Psoas muscle (tissue), 8 donors: ENCODE data around the gene PLXNA4. TPM values are rescaled to one million over a fixed set of nuclear protein-coding genes. Genes with fewer than 3 reads are reported as not detected.

Source experiments
- ATAC-seq, 4 donors: fragments of 200-7000 bp; cut with Tn5 transposase; one replicate each; pipeline ENCODE4 v1.9.1; 2020; ENCODE audit warnings: moderate library complexity in 3 of 4, mild to moderate bottlenecking in 2 of 4
- DNase-seq, 2 donors: peaks; one replicate each; pipeline ENCODE4 v3.0.0-alpha.2; 2020
- H3K27ac ChIP-seq: fragments of 200-600 bp; one replicate; pipeline ENCODE4 v1.8.0; 2022
- H3K27me3 ChIP-seq, 3 donors: fragments of 200-600 bp in 1 of 3; one replicate each; pipeline versions ENCODE4 v1.6.1 to v1.8.0; 2013 to 2022; ENCODE audit warnings: low read length in 2 of 3, mild to moderate bottlenecking in 2 of 3, moderate library complexity in 1 of 3; ENCODE audit not compliant: insufficient read depth in 3 of 3
- H3K36me3 ChIP-seq, 2 donors: fragments of 200-600 bp in 1 of 2; one replicate each; pipeline versions ENCODE4 v1.6.1 to v1.8.0; 2013 to 2022; ENCODE audit warnings: low read depth in 1 of 2, mild to moderate bottlenecking in 1 of 2, moderate library complexity in 1 of 2; ENCODE audit not compliant: insufficient read depth in 1 of 2
- H3K4me1 ChIP-seq: fragments of 200-600 bp; one replicate; pipeline ENCODE4 v1.8.0; 2022
- H3K4me3 ChIP-seq: fragments of 200-600 bp; one replicate; pipeline ENCODE4 v1.8.0; 2022; ENCODE audit warnings: mild to moderate bottlenecking
- H3K9me3 ChIP-seq: fragments of 200-600 bp; one replicate; pipeline ENCODE4 v1.8.0; 2022
- WGBS, 3 donors: extraction: QIAGEN DNeasy Blood & Tissue Kit; methylation state at CpG; one replicate each; pipeline versions ENCODE4 v1.1.6 to v1.1.7; 2013; 5-methylcytosine and 5-hydroxymethylcytosine counted together
- intact Hi-C, 2 donors: fragments of 100-400 bp; cut with DNase I; formaldehyde crosslinking; loops; one replicate each; pipeline versions ENCODE4 v1.11.0 to v1.14.2; 2022
- polyA plus RNA-seq, 3 donors: library from polyadenylated mRNA; stranded (reverse); fragments of 200-250 nt; gene quantifications; one replicate each; pipeline ENCODE4 v1.2.3, GENCODE V29; 2013
- total RNA-seq, 4 donors: library from RNA; stranded (reverse); fragmentation: NEBNext Ultra II Directional in 2 of 4; extraction: Animal tissue kit (Norgen Biotek cat#: 25700) in 2 of 4; gene quantifications; one replicate each; pipeline versions ENCODE4 v1.2.1 to v1.2.4, GENCODE V29; 2021 to 2023
- TF ChIP-seq, protein P1 (sequence below): fragments of 200-600 bp; IDR thresholded peaks from one replicate; pipeline ENCODE4 v1.8.0; 2022; ENCODE audit warnings: antibody characterized with exemption
- donor health status: healthy with polysubstance abuse.
- donor health status: DM: no; HTN: no; CAD: no; lungs with moderate emphysema.
- donor health status: Bipolar disorder and iron deficiency.
- donor health status: healthy.
- donor health status: DM: yes; HTN: yes; CAD: no.
- donor health status: DM: no; HTN: no; CAD: no.
- donor health status: DM: no; HTN: no; CAD: no.
- donor health status: DM: yes; HTN: yes; CAD: no.

The PLXNA4 gene
- total and polyA plus RNA-seq, 7 donors: 0.15 to 2.5 (median 0.88) TPM

DNA sequence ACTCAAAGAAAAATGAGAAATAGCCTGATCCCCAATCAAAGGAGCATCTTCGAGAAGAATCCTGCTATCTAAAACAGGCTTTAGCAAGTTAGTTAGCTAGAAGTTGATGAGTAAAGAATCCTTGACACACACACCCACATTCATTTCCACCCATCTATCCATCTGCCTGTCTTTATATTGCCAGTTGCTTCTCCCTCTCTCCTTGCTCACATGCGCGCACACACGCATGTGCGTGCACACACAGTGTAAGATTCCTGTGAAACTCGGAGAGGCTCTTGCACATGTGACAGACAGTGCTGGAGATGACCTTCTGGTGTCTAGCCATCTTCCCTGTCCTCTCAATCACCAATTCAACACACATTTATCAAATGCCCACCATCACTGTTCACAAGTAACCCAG, 393.3 kb downstream of the PLXNA4 start:
- H3K27ac ChIP-seq: no peak overlapping the region
- ATAC-seq: no peak
- 95 to 96% (median 96%) methylated on average over 6 of the region's 6 CpGs for WGBS, 3 donors

DNA sequence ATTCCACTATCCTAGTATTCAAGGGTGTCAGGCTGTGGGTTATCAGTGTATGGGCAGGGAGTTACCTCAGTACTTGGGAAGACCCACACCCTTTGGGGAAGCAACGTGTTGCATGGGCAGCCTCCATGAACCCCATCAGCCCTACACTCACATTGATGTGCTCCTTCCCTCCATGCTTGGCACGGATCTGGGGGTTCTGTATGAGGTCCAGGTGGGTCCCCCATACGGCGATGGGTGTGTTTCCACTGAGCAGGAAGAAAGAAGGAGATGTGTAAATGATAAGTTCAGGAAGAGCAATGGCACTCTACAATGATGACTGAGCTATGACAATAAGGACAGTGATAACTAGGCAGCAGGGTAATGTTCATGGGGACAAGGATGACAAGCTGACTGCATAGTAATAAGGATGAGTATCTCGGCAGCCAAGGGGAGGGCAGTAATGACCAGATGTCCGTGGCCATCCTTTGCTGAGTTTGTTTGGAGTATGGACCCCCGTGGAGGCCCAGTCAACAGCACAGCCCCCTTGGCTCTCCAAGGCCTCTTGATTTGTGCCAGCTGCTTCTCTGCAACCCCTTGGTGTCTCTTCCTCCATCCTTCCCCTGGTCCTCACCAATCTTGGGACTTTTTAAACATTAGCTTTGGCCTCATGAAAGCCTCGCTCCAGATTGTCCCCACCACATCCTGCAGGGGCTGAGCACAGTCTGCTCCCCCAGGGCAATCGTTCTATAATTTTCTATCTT, 394.2 kb downstream of the PLXNA4 start:
- Histone ChIP-seq H3K9me3 (peaks cover 6% of the 10 kb centered on the region), H3K36me3 (no peaks in the 10 kb centered on the region), H3K27ac (no peak overlapping the region), H3K27me3 (no peaks in the 10 kb centered on the region), H3K4me1 (no peaks in the 10 kb centered on the region), H3K4me3 (no peak overlapping the region)
- ATAC-seq (no peak), DNase-seq (no peak)
- intact Hi-C loops: no loop called here
- WGBS, 3 donors: 80 to 90% (median 82%) methylated on average over 9 of the region's 9 CpGs
- TF ChIP-seq, protein P1, sequence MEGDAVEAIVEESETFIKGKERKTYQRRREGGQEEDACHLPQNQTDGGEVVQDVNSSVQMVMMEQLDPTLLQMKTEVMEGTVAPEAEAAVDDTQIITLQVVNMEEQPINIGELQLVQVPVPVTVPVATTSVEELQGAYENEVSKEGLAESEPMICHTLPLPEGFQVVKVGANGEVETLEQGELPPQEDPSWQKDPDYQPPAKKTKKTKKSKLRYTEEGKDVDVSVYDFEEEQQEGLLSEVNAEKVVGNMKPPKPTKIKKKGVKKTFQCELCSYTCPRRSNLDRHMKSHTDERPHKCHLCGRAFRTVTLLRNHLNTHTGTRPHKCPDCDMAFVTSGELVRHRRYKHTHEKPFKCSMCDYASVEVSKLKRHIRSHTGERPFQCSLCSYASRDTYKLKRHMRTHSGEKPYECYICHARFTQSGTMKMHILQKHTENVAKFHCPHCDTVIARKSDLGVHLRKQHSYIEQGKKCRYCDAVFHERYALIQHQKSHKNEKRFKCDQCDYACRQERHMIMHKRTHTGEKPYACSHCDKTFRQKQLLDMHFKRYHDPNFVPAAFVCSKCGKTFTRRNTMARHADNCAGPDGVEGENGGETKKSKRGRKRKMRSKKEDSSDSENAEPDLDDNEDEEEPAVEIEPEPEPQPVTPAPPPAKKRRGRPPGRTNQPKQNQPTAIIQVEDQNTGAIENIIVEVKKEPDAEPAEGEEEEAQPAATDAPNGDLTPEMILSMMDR: no peak

More for the DNA sequence above, 393.3 kb downstream of the PLXNA4 start:
- no peak overlapping the region for H3K4me3 ChIP-seq
- intact Hi-C loops: no loop called here
- no peak for DNase-seq
- peaks cover 10% of the 10 kb centered on the region for H3K9me3 ChIP-seq
- TF ChIP-seq, protein P1: no peak
- no peaks in the 10 kb centered on the region for H3K4me1 ChIP-seq
- no peaks in the 10 kb centered on the region for H3K27me3 ChIP-seq
- H3K36me3 ChIP-seq: no peaks in the 10 kb centered on the region

DNA sequence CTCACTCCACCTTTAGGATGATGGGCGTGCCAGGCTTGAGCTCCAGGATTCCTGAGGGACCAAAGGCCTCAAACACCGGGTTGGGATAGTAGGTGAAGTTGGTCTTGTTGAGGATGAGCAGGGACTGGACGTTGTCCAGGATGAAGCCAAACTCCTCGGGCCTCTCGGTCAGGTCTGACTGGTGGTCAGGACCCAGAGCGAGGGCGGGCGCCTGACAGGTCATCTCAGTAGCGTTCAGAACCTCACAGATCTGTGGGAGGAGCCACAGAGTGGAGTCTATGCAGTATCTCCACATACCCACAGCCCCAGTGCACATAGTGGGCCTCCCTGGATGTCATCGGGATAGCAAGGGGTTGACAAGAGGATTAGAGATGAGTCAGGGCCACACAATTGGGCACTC, 394.9 kb downstream of the PLXNA4 start:
- Histone ChIP-seq H3K27me3 (no peaks in the 10 kb centered on the region), H3K36me3 (no peaks in the 10 kb centered on the region), H3K4me1 (no peaks in the 10 kb centered on the region), H3K9me3 (no peaks in the 10 kb centered on the region), H3K27ac (no peak overlapping the region), H3K4me3 (no peak overlapping the region)
- ATAC-seq (no peak), DNase-seq (no peak)
- TF ChIP-seq, protein P1: no peak
- 91 to 92% (median 92%) methylated on average over 10 of the region's 10 CpGs for WGBS, 3 donors
- intact Hi-C loops: no loop called here

DNA sequence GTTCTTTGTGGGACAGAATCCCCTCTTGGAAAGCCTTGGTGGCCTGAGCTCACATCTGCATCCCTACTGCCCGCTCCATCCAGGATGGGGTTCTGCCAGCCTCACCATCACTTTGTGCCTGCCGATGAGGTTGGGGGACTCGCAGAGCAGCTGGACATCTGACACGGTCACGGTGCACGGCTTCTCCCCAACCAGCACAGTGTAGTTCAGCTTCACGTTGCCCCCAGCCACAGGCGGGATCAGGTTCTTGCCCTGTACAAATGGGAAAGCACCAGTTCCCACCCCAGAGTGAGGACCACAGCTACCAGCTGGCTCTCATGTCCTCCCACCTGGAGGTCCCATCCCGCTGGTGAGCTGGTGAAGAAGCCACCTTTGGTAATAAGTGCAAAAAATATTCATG, 395.8 kb downstream of the PLXNA4 start:
- Histone ChIP-seq H3K36me3 (no peaks in the 10 kb centered on the region), H3K27ac (no peak overlapping the region), H3K27me3 (no peaks in the 10 kb centered on the region), H3K4me3 (no peak overlapping the region), H3K4me1 (no peaks in the 10 kb centered on the region), H3K9me3 (no peaks in the 10 kb centered on the region)
- 79 to 85% (median 80%) methylated on average over 9 of the region's 9 CpGs for WGBS, 3 donors
- intact Hi-C loops: no loop called here
- ATAC-seq (no peak), DNase-seq (no peak)
- TF ChIP-seq, protein P1: no peak

DNA sequence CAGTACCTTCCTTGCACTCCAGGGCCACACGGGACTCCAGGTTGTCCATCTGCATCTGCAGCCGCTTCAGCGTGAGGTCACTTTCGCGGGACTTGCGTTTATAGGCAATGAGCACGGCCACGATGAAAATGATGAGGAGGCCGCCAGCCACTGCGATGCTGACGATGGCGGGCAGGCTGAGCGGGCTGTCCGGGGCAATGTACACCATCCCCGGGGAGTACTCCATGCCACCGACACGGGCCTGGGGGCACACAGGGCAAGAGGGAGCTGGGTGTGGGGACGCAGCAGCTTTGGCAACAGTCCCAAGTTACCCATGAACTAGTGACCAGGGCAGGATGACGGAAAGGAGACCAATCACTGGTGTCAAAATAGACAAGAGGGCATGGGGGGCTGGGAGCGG, 396.6 kb downstream of the PLXNA4 start:
- ATAC-seq: no peak
- 92 to 95% (median 94%) methylated on average over 19 to 20 of the region's 20 CpGs for whole genome bisulfite sequencing, 3 donors
- intact Hi-C loops: no loop called here

More for the DNA sequence above, 396.6 kb downstream of the PLXNA4 start:
- TF ChIP-seq, protein P1: no peak
- no peaks in the 10 kb centered on the region for H3K9me3 ChIP-seq
- no peaks in the 10 kb centered on the region for H3K27me3 ChIP-seq
- H3K36me3 ChIP-seq: no peaks in the 10 kb centered on the region
- DNase-seq: no peak
- H3K27ac ChIP-seq: no peak overlapping the region
- H3K4me1 ChIP-seq: no peaks in the 10 kb centered on the region
- no peak overlapping the region for H3K4me3 ChIP-seq
